NCI-H2029 treated with DMSO at 0.1 percent for 48 hours (cell line): ENCODE measurements around the gene GAB2.
"Not testable (repeated sequence)": the region's sequence is repeated elsewhere in the genome, so short reads cannot be mapped to it uniquely, and the experiment has no call there.

Source experiments
- DNase-seq: peaks from one replicate; lab custom pipeline; 2025; lab: John Stamatoyannopoulos, UW

Gene GAB2

GRCh38 chr11:78187366-78188285, 230.0 kb downstream of the GAB2 start:
- DNase-seq: no peak

- no peak for DNase-seq
Observed at GRCh38 chr11:78181185-78181584, 236.4 kb downstream of the GAB2 start.

- no peak for DNase-seq
Observed at GRCh38 chr11:78180751-78181150, 236.9 kb downstream of the GAB2 start.

GRCh38 chr11:78179459-78180071, 238.1 kb downstream of the GAB2 start:
- no peak for DNase-seq

GRCh38 chr11:78177216-78177615, 240.4 kb downstream of the GAB2 start:
- no peak for DNase-seq

- no peak for DNase-seq
Observed at GRCh38 chr11:78176605-78177141, 240.9 kb downstream of the GAB2 start.

- not testable (repeated sequence) for DNase-seq
Observed at GRCh38 chr11:78175862-78176261, 241.8 kb downstream of the GAB2 start.

GRCh38 chr11:78171951-78172350, 245.7 kb downstream of the GAB2 start:
- DNase-seq: no peak

- no peak for DNase-seq
Observed at GRCh38 chr11:78170874-78171549, 246.6 kb downstream of the GAB2 start.

GRCh38 chr11:78170413-78170812, 247.2 kb downstream of the GAB2 start:
- DNase-seq: no peak

GRCh38 chr11:78168539-78169477, 248.8 kb downstream of the GAB2 start:
- DNase-seq: no peak

- DNase-seq: no peak
Observed at GRCh38 chr11:78166855-78167469, 250.7 kb downstream of the GAB2 start.
